ENCODE measurements around the gene TBC1D22A. TPM values are rescaled to one million over a fixed set of nuclear protein-coding genes. Genes with fewer than 3 reads are reported as not detected.

Gene TBC1D22A
- total RNA-seq, 1 experiment from 2014 or later: 27.6 TPM

GRCh38 chr22:47125603-47126002 is 363.2 kb downstream of the TBC1D22A start:
- CTCF ChIA-PET: no interaction called here
- intact Hi-C loops (cut with micrococcal nuclease; ENCODE audit: unreplicated experiment): no loop called here
- DNase-seq: no peak
- Mint-ChIP-seq H3K4me1 (ENCODE audit: low read depth, unreplicated experiment) (peaks cover 20% of the 10 kb centered on the region), H3K27me3 (ENCODE audit: unreplicated experiment) (no peaks in the 10 kb centered on the region), H3K4me3 (ENCODE audit: low read depth, unreplicated experiment) (no peak overlapping the region), H3K36me3 (ENCODE audit: insufficient read depth, unreplicated experiment) (peaks cover 23% of the 10 kb centered on the region), H3K9me3 (ENCODE audit: low read depth, unreplicated experiment) (no peaks in the 10 kb centered on the region), H3K27ac (ENCODE audit: unreplicated experiment) (no peak overlapping the region)
- no TSS peak for BruUV-seq (replicated peaks)
- no peak for TF ChIP-seq CTCF (IDR thresholded peaks at IDR 0.05; ENCODE audit: unreplicated experiment)

GRCh38 chr22:47126344-47126811 is 363.9 kb downstream of the TBC1D22A start:
- CTCF ChIA-PET: no interaction called here
- intact Hi-C loops (cut with micrococcal nuclease; ENCODE audit: unreplicated experiment): no loop called here
- H3K9me3 Mint-ChIP-seq (ENCODE audit: low read depth, unreplicated experiment): no peaks in the 10 kb centered on the region
- H3K27ac Mint-ChIP-seq (ENCODE audit: unreplicated experiment): no peak overlapping the region
- BruUV-seq (replicated peaks): no TSS peak
- H3K4me3 Mint-ChIP-seq (ENCODE audit: low read depth, unreplicated experiment): no peak overlapping the region
- H3K4me1 Mint-ChIP-seq (ENCODE audit: low read depth, unreplicated experiment): peaks cover 24% of the 10 kb centered on the region
- no peak for TF ChIP-seq CTCF (IDR thresholded peaks at IDR 0.05; ENCODE audit: unreplicated experiment)
- H3K27me3 Mint-ChIP-seq (ENCODE audit: unreplicated experiment): no peaks in the 10 kb centered on the region
- DNase-seq: no peak
- peaks cover 23% of the 10 kb centered on the region for H3K36me3 Mint-ChIP-seq (ENCODE audit: insufficient read depth, unreplicated experiment)

- Mint-ChIP-seq H3K4me3 (ENCODE audit: low read depth, unreplicated experiment) (no peak overlapping the region), H3K4me1 (ENCODE audit: low read depth, unreplicated experiment) (peaks cover 24% of the 10 kb centered on the region), H3K27me3 (ENCODE audit: unreplicated experiment) (no peaks in the 10 kb centered on the region), H3K36me3 (ENCODE audit: insufficient read depth, unreplicated experiment) (peaks cover 23% of the 10 kb centered on the region), H3K27ac (ENCODE audit: unreplicated experiment) (no peak overlapping the region), H3K9me3 (ENCODE audit: low read depth, unreplicated experiment) (no peaks in the 10 kb centered on the region)
- intact Hi-C loops (cut with micrococcal nuclease; ENCODE audit: unreplicated experiment): no loop called here
- no TSS peak for BruUV-seq (replicated peaks)
- CTCF ChIA-PET: interaction anchor here (0.6 kb wide), 1 partner anchor 115 kb away, joined by 3 read pairs; no protein-coding TSS in a partner anchor
- no peak for DNase-seq
- no peak for TF ChIP-seq CTCF (IDR thresholded peaks at IDR 0.05; ENCODE audit: unreplicated experiment)
Observed at GRCh38 chr22:47127441-47127871, 365.0 kb downstream of the TBC1D22A start.

GRCh38 chr22:47128216-47128615 is 365.8 kb downstream of the TBC1D22A start:
- no peaks in the 10 kb centered on the region for H3K27me3 Mint-ChIP-seq (ENCODE audit: unreplicated experiment)
- no peaks in the 10 kb centered on the region for H3K9me3 Mint-ChIP-seq (ENCODE audit: low read depth, unreplicated experiment)
- H3K27ac Mint-ChIP-seq (ENCODE audit: unreplicated experiment): peak overlapping the region; percentile 98
- peaks cover 23% of the 10 kb centered on the region for H3K36me3 Mint-ChIP-seq (ENCODE audit: insufficient read depth, unreplicated experiment)
- peaks cover 24% of the 10 kb centered on the region for H3K4me1 Mint-ChIP-seq (ENCODE audit: low read depth, unreplicated experiment)
- CTCF ChIA-PET: no interaction called here
- no peak for DNase-seq
- BruUV-seq (replicated peaks): no TSS peak
- intact Hi-C loops (cut with micrococcal nuclease; ENCODE audit: unreplicated experiment): no loop called here
- no peak overlapping the region for H3K4me3 Mint-ChIP-seq (ENCODE audit: low read depth, unreplicated experiment)
- no peak for TF ChIP-seq CTCF (IDR thresholded peaks at IDR 0.05; ENCODE audit: unreplicated experiment)
